Pancreas (tissue), 10 donors: ENCODE data around the gene NUAK1. TPM values are rescaled to one million over a fixed set of nuclear protein-coding genes. Genes with fewer than 3 reads are reported as not detected.

Source experiments
- ATAC-seq, 4 donors: fragments of 200-7000 bp; cut with Tn5 transposase; one replicate each; pipeline versions ENCODE4 v1.8.0 to v1.9.1; 2020; ENCODE audit warnings: mild to moderate bottlenecking in 4 of 4, moderate library complexity in 4 of 4
- DNase-seq, 6 donors: peaks; one replicate each; pipeline ENCODE4 v3.0.0-alpha.2; 2020
- FAIRE-seq: peaks from 2 replicates; lab custom pipeline; 2012; peaks lifted over from hg19 to GRCh38; lab: Jason Lieb, UNC
- H3K27ac ChIP-seq, 4 donors: fragments of 200-600 bp; sonication (generic); 1 replicate in 3 of 4; 2 replicates in 1 of 4; pipeline versions ENCODE4 v1.5.0 to v1.8.0; 2020
- H3K27me3 ChIP-seq, 4 donors: fragments of 200-600 bp; one replicate each; pipeline ENCODE4 v1.8.0; 2021
- H3K36me3 ChIP-seq, 3 donors: fragments of 200-600 bp; sonication (generic) in 1 of 3; one replicate each; pipeline versions ENCODE4 v1.5.0 to v1.8.0; 2020 to 2021
- H3K4me1 ChIP-seq, 3 donors: fragments of 200-600 bp; one replicate each; pipeline ENCODE4 v1.8.0; 2021
- H3K4me3 ChIP-seq, 4 donors: fragments of 200-600 bp; sonication (generic) in 2 of 4; one replicate each; pipeline versions ENCODE4 v1.5.0 to v1.8.0; 2020 to 2021
- H3K9me3 ChIP-seq, 4 donors: fragments of 200-600 bp; one replicate each; pipeline ENCODE4 v1.8.0; 2021
- WGBS, 2 donors: extraction: QIAGEN DNeasy Blood & Tissue Kit; methylation state at CpG; one replicate each; pipeline ENCODE4 v1.1.7; 2013; 5-methylcytosine and 5-hydroxymethylcytosine counted together
- intact Hi-C, 3 donors: fragments of 100-400 bp; cut with DNase I; formaldehyde crosslinking; loops; one replicate each; pipeline versions ENCODE4 v1.11.1 to v1.14.2; 2022
- polyA plus RNA-seq, 2 donors: library from polyadenylated mRNA; stranded (reverse); fragments of 200-250 nt; gene quantifications; one replicate each; pipeline ENCODE4 v1.2.3, GENCODE V29; 2013
- total RNA-seq, 6 donors: library from RNA; stranded (reverse); fragmentation: NEBNext Ultra II Directional in 4 of 6; extraction: Animal tissue kit (Norgen Biotek cat#: 25700) in 4 of 6; gene quantifications; one replicate each; pipeline versions ENCODE4 v1.2.1 to v1.2.4, GENCODE V29; 2021 to 2023
- TF ChIP-seq, protein P1 (sequence below), 4 donors: fragments of 200-600 bp; sonication (generic) in 3 of 4; IDR thresholded peaks; one replicate each; pipeline versions ENCODE4 v1.5.0 to v1.8.0; 2021; ENCODE audit warnings: antibody characterized with exemption in 4 of 4
- donor health status: healthy with polysubstance abuse.
- donor health status: DM: no; HTN: no; CAD: no; lungs with moderate emphysema.
- donor health status: DM: no; HTN: no; CAD: no.
- donor health status: control.
- donor health status: control.
- donor health status: Bipolar disorder and iron deficiency.
- donor health status: DM: yes; HTN: yes; CAD: no.
- donor health status: DM: no; HTN: no; CAD: no.
- donor health status: DM: no; HTN: no; CAD: no.
- donor health status: DM: yes; HTN: yes; CAD: no.

NUAK1 gene
- total and polyA plus RNA-seq, 8 donors = 1.6 to 6.5 (median 2.6) TPM

DNA sequence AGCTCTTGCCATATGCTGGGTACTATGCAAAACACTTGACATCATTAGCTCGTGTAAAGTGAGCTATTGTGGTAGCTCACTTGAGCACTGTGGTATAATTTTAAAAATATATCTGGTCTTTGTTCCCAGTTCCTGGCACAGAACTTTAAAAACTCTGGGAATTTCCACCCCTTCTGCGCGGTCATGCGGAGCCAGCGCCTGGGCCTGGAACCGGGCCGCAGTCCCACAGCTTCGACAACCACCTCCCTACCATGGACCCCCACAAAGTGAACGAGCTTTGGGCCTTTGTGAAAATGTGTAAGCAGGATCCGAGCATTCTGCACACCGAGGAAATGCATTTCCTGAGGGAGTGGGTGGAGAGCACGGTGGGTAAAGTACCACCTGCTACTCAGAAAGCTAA lies 123.1 kb downstream of the NUAK1 start:
- intact Hi-C loops = no loop called here
- DNase-seq = no peak
- WGBS, 2 donors = 77 to 88% methylated on average over 12 of the region's 12 CpGs
- Histone ChIP-seq H3K27ac (no peak overlapping the region), H3K4me1 (no peaks in the 10 kb centered on the region), H3K36me3 (no peaks in the 10 kb centered on the region), H3K9me3 (no peaks in the 10 kb centered on the region), H3K27me3 (no peaks in the 10 kb centered on the region), H3K4me3 (no peak overlapping the region)
- FAIRE-seq = no peak
- ATAC-seq = no peak
- TF ChIP-seq, protein P1, sequence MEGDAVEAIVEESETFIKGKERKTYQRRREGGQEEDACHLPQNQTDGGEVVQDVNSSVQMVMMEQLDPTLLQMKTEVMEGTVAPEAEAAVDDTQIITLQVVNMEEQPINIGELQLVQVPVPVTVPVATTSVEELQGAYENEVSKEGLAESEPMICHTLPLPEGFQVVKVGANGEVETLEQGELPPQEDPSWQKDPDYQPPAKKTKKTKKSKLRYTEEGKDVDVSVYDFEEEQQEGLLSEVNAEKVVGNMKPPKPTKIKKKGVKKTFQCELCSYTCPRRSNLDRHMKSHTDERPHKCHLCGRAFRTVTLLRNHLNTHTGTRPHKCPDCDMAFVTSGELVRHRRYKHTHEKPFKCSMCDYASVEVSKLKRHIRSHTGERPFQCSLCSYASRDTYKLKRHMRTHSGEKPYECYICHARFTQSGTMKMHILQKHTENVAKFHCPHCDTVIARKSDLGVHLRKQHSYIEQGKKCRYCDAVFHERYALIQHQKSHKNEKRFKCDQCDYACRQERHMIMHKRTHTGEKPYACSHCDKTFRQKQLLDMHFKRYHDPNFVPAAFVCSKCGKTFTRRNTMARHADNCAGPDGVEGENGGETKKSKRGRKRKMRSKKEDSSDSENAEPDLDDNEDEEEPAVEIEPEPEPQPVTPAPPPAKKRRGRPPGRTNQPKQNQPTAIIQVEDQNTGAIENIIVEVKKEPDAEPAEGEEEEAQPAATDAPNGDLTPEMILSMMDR (IDR thresholded peaks at IDR 0.05) = no peak

DNA sequence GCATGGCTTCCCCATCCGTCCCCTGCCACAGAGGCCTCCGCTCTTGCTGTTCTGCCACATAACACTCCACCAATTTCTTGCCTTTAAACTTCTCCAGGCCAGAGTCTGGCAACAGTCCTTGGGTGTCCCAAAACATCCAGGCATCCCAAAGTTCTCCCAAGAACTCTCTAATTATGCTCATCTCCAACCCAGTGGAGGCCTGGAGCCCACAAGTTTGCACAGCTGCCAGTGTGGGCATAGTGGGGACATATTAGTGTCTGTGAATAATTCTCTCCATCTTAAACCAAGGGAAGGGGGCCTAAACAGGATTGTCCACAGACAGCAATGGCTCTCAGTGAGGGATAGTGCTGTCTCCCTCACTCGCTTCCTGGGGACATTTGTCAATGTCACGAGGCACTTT lies 124.8 kb downstream of the NUAK1 start:
- H3K36me3 ChIP-seq = no peaks in the 10 kb centered on the region
- DNase-seq (no peak), FAIRE-seq (no peak), ATAC-seq (no peak)
- no peaks in the 10 kb centered on the region for H3K9me3 ChIP-seq
- H3K4me3 ChIP-seq = no peak overlapping the region
- intact Hi-C loops = no loop called here
- no peaks in the 10 kb centered on the region for H3K27me3 ChIP-seq
- WGBS, 2 donors = 89 to 91% methylated on average over 4 of the region's 4 CpGs
- H3K27ac ChIP-seq = no peak overlapping the region
- H3K4me1 ChIP-seq = no peaks in the 10 kb centered on the region
- TF ChIP-seq, protein P1 (IDR thresholded peaks at IDR 0.05) = no peak

Other genes starting within 250 kb of the NUAK1 start
- gene CKAP4, start 109.1 kb upstream of the NUAK1 start, total RNA-seq = 10 to 100 TPM; 19.8 to 45.3 (median 28.4) TPM
- gene CKAP4, start 109.1 kb upstream of the NUAK1 start, polyA plus RNA-seq = 10 to 100 TPM in 1 of 2 donors, 1 to 10 TPM in 1; 5.6 to 14.3 TPM
- gene TCP11L2, start 163.8 kb upstream of the NUAK1 start, total RNA-seq = 10 to 100 TPM in 4 of 6 donors, 1 to 10 TPM in 2; 7.3 to 24.4 (median 12.9) TPM
- 1 to 10 TPM; 3.5 to 4.6 TPM for gene TCP11L2, start 163.8 kb upstream of the NUAK1 start, polyA plus RNA-seq
- 1 to 10 TPM; 4.0 to 7.9 (median 5.9) TPM for gene POLR3B, start 218.8 kb upstream of the NUAK1 start, total RNA-seq
- 1 to 10 TPM; 1.9 to 3.1 TPM for gene POLR3B, start 218.8 kb upstream of the NUAK1 start, polyA plus RNA-seq